Measurements from ENCODE around the gene DACH1.

- TF ChIP-seq EP300 (IDR thresholded peaks at IDR 0.05), result no peak
- TF ChIP-seq CTCF (IDR thresholded peaks at IDR 0.05), result no peak
These were observed 241.3 kb downstream of the DACH1 start for GRCh38 chr13:71625694-71626093.

Data from tibial nerve (tissue), 4 donors.